ENCODE measurements around the gene UBE2E2.

- no peak for TF ChIP-seq CTCF (IDR thresholded peaks at IDR 0.05)
- TF ChIP-seq MAX (CRISPR knock-in tag; IDR thresholded peaks at IDR 0.05), result no peak
Observed at GRCh38 chr3:23383875-23384274, 180.7 kb downstream of the UBE2E2 start.

Data from WTC11 (cell line).